Measurements from ENCODE around the gene CLMP.
"Not testable (repeated sequence)": the region's sequence is repeated elsewhere in the genome, so short reads cannot be mapped to it uniquely, and the experiment has no call there.

The CLMP gene

DNA sequence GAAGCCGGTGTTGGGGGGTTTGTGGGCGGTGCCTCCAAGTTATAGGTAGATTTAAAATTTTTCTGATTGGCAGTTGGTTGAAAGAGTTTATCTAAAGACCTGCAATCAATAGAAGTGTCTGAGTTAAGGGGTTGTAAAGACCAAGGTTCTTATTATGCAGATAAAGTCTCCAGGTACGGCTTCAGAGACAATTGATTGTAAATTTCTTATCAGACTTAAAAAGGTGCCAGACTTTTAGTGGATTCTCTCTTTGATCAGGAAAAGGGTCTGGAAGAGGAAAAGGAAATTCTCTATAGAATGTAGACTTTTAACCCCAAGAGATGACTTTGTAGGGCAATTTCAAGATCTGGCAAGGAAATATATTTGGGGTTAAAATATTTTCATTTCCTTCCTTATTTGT, 25.2 kb downstream of the CLMP start:
- H3K27ac Mint-ChIP-seq, result no peak overlapping the region
- H3K4me3 Mint-ChIP-seq, result no peak overlapping the region
- H3K36me3 Mint-ChIP-seq, result no peaks in the 10 kb centered on the region
- peaks cover 20% of the 10 kb centered on the region for H3K27me3 Mint-ChIP-seq
- no peak for ATAC-seq
- H3K9me3 Mint-ChIP-seq, result no peaks in the 10 kb centered on the region
- no peaks in the 10 kb centered on the region for H3K4me1 Mint-ChIP-seq

GRCh38 chr11:123168955-123169484, 26.0 kb downstream of the CLMP start:
- peaks cover 20% of the 10 kb centered on the region for H3K27me3 Mint-ChIP-seq
- no peaks in the 10 kb centered on the region for H3K9me3 Mint-ChIP-seq
- no peak overlapping the region for H3K27ac Mint-ChIP-seq
- no peaks in the 10 kb centered on the region for H3K4me1 Mint-ChIP-seq
- H3K36me3 Mint-ChIP-seq, result no peaks in the 10 kb centered on the region
- ATAC-seq, result no peak
- no peak overlapping the region for H3K4me3 Mint-ChIP-seq

- Mint-ChIP-seq H3K36me3 (no peaks in the 10 kb centered on the region), H3K9me3 (no peaks in the 10 kb centered on the region), H3K27ac (no peak overlapping the region), H3K27me3 (peaks cover 20% of the 10 kb centered on the region), H3K4me3 (no peak overlapping the region), H3K4me1 (no peaks in the 10 kb centered on the region)
- no peak for ATAC-seq
Observed at GRCh38 chr11:123168241-123168640, 26.8 kb downstream of the CLMP start.

DNA sequence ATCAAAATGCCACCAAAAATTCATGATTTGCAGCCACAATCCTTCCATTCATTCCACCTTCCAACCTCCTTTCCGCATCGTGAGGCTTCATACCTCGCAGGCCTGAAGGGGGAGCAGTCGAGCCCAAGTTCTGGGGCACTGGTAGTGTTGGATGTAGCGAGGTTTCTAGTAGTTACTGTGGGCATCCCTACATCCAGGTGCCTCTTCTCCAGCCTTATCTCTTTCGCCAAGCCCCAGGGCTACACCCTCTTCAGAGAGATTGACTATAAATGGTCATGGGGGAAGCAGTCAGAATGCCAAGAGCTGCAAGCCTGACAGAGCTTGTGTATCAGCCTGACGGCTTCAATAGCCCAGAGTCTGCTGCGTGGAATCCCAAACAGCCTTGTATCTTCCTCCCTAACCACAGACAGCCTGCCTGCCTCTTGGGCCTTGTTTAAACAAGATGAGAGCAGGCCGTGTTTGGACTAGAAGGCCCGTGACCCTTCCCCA, 28.9 kb downstream of the CLMP start:
- Mint-ChIP-seq H3K4me3 (no peak overlapping the region), H3K27ac (no peak overlapping the region), H3K4me1 (no peaks in the 10 kb centered on the region), H3K36me3 (no peaks in the 10 kb centered on the region), H3K9me3 (no peaks in the 10 kb centered on the region), H3K27me3 (peaks cover 20% of the 10 kb centered on the region)
- ATAC-seq, result no peak

- no peak overlapping the region for H3K27ac Mint-ChIP-seq
- peaks cover 17% of the 10 kb centered on the region for H3K27me3 Mint-ChIP-seq
- H3K36me3 Mint-ChIP-seq, result no peaks in the 10 kb centered on the region
- no peak overlapping the region for H3K4me3 Mint-ChIP-seq
- no peak for ATAC-seq
- no peaks in the 10 kb centered on the region for H3K9me3 Mint-ChIP-seq
- no peaks in the 10 kb centered on the region for H3K4me1 Mint-ChIP-seq
Observed at GRCh38 chr11:123164732-123165450, 30.2 kb downstream of the CLMP start.

DNA sequence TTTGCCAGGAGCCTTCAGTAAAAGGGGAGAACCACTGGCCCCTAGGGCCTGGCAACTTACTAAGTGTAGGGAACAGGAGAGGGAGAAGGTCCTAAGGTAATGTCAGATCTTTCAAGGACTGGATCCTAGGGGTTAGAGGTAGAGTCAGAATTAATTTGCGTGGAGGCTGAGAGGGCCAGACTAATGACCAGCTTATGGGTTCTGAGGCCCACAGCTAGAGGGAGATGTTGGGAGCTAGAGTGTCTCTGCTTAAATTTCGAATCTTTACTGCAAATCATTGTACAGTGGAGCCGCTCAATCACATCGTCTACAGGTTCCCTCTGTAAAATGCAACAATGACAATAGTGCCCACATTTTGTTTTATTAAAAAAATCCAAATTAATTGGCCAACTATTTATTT, 31.4 kb downstream of the CLMP start:
- no peak for ATAC-seq
- no peaks in the 10 kb centered on the region for H3K36me3 Mint-ChIP-seq
- no peak overlapping the region for H3K4me3 Mint-ChIP-seq
- no peaks in the 10 kb centered on the region for H3K9me3 Mint-ChIP-seq
- H3K27ac Mint-ChIP-seq, result no peak overlapping the region
- peaks cover 15% of the 10 kb centered on the region for H3K27me3 Mint-ChIP-seq
- H3K4me1 Mint-ChIP-seq, result no peaks in the 10 kb centered on the region

DNA sequence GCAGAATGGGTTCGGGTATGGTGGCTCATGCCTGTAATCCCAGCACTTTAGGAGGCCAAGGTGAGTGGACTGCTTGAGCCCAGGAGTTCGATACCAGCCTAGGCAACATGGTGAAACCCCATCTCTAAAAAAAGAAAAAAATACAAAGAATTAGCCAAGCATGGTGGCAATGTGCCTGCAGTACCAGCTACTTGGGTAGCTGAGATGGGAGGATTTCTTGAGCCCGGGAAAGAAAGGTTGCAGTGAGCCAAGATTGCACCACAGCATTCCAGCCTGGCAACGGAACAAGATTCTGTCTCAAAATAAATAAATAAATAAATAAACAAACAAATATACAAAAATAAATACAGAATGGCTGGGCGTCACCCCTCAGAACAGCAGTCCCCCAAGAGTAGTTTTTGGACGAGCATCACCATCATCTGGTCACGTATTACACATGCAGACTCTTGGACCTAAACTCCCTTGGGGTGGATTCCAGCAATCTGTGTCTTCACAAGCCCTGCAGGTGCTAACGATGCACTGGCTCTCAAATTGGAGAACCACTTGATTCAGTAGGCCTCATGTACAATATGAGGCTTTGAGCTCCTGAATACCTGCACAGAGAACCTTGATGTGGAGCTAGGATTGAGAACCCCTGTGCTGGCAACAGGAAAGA, 33.5 kb downstream of the CLMP start:
- ATAC-seq, result no peak

GRCh38 chr11:123159183-123159857, 35.7 kb downstream of the CLMP start:
- no peak overlapping the region for H3K4me3 Mint-ChIP-seq
- H3K27ac Mint-ChIP-seq, result no peak overlapping the region
- no peaks in the 10 kb centered on the region for H3K9me3 Mint-ChIP-seq

More for the DNA sequence above, 33.5 kb downstream of the CLMP start:
- no peaks in the 10 kb centered on the region for H3K4me1 Mint-ChIP-seq
- H3K27ac Mint-ChIP-seq, result no peak overlapping the region
- H3K36me3 Mint-ChIP-seq, result no peaks in the 10 kb centered on the region
- H3K27me3 Mint-ChIP-seq, result peaks cover 10% of the 10 kb centered on the region
- H3K9me3 Mint-ChIP-seq, result no peaks in the 10 kb centered on the region
- no peak overlapping the region for H3K4me3 Mint-ChIP-seq

GRCh38 chr11:123158033-123159003, 36.7 kb downstream of the CLMP start:
- no peak overlapping the region for H3K27ac Mint-ChIP-seq
- no peaks in the 10 kb centered on the region for H3K9me3 Mint-ChIP-seq
- no peak overlapping the region for H3K4me3 Mint-ChIP-seq
- H3K4me1 Mint-ChIP-seq, result no peaks in the 10 kb centered on the region
- ATAC-seq, result no peak
- peaks cover 36% of the 10 kb centered on the region for H3K27me3 Mint-ChIP-seq
- H3K36me3 Mint-ChIP-seq, result no peaks in the 10 kb centered on the region

More at GRCh38 chr11:123159183-123159857, 35.7 kb downstream of the CLMP start:
- no peaks in the 10 kb centered on the region for H3K36me3 Mint-ChIP-seq
- H3K4me1 Mint-ChIP-seq, result no peaks in the 10 kb centered on the region
- peaks cover 29% of the 10 kb centered on the region for H3K27me3 Mint-ChIP-seq
- no peak for ATAC-seq

GRCh38 chr11:123152951-123153350, 42.1 kb downstream of the CLMP start:
- no peak for ATAC-seq
- Mint-ChIP-seq H3K27ac (no peak overlapping the region), H3K27me3 (peaks cover 26% of the 10 kb centered on the region), H3K4me3 (no peak overlapping the region), H3K4me1 (peaks cover 6% of the 10 kb centered on the region), H3K9me3 (peaks cover 6% of the 10 kb centered on the region), H3K36me3 (no peaks in the 10 kb centered on the region)

DNA sequence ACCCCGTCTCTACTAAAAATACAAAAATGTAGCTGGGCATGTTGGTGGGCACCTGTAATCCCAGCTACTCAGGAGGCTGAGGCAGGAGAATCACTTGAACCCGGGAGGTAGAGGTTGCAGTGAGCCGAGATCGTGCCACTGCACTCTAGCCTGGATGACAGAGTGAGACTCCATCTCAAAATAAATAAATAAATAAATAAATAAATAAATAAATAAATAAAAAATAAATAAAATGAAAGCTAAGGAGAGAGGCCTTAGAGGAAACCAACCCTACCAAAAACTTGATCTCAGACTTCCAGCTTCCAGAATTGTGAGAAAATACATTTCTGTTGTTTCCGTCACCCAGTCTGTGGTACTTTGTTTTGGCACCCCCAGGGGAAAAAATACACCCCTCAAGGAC, 42.7 kb downstream of the CLMP start:
- not testable (repeated sequence) for ATAC-seq, H3K9me3 Mint-ChIP-seq, H3K4me3 Mint-ChIP-seq, H3K27ac Mint-ChIP-seq, H3K36me3 Mint-ChIP-seq, H3K4me1 Mint-ChIP-seq
- peaks cover 26% of the 10 kb centered on the region for H3K27me3 Mint-ChIP-seq

GRCh38 chr11:123151796-123152195, 43.3 kb downstream of the CLMP start:
- H3K4me3 Mint-ChIP-seq, result no peak overlapping the region
- peaks cover 6% of the 10 kb centered on the region for H3K9me3 Mint-ChIP-seq
- peaks cover 32% of the 10 kb centered on the region for H3K27me3 Mint-ChIP-seq
- no peaks in the 10 kb centered on the region for H3K36me3 Mint-ChIP-seq
- peaks cover 6% of the 10 kb centered on the region for H3K4me1 Mint-ChIP-seq
- ATAC-seq, result no peak
- H3K27ac Mint-ChIP-seq, result no peak overlapping the region

- H3K4me3 Mint-ChIP-seq, result no peak overlapping the region
- no peak overlapping the region for H3K27ac Mint-ChIP-seq
- peaks cover 36% of the 10 kb centered on the region for H3K27me3 Mint-ChIP-seq
- peaks cover 6% of the 10 kb centered on the region for H3K9me3 Mint-ChIP-seq
- H3K36me3 Mint-ChIP-seq, result no peaks in the 10 kb centered on the region
- H3K4me1 Mint-ChIP-seq, result peaks cover 6% of the 10 kb centered on the region
- no peak for ATAC-seq
Observed at GRCh38 chr11:123151366-123151765, 43.7 kb downstream of the CLMP start.

DNA sequence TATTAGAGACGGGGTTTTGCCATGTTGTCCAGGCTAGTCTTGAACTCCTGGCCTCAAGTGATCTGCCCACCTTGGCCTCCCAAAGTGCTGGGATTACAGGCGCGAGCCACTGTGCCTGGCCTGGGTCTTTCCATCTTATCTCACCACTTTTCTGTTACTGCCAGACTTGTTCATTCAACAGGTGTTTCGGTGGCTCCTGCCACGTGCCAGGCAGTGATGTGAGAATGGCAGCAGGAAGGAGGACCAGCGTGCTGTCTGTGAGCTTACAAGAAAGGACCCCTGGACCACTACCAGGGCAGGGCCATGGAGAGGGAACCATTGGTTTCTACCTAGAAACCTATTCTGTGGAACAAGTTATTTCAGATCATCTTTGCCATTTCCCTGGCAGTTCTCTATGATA, 44.2 kb downstream of the CLMP start:
- Mint-ChIP-seq H3K9me3 (peaks cover 6% of the 10 kb centered on the region), H3K4me3 (no peak overlapping the region), H3K36me3 (no peaks in the 10 kb centered on the region), H3K27ac (no peak overlapping the region), H3K4me1 (peaks cover 6% of the 10 kb centered on the region), H3K27me3 (peaks cover 36% of the 10 kb centered on the region)
- ATAC-seq, result no peak

All from stimulated activated memory B cell treated with anti-CD40 and anti-IgM and Interleukin-4, amounts not matched to agents 10 μg/mL and 1 μg/mL and 100 μg/mL, for 72 hours (primary cell).